WTC11 (cell line): ENCODE measurements around the gene ZNF442. TPM values are rescaled to one million over a fixed set of nuclear protein-coding genes. Genes with fewer than 3 reads are reported as not detected.

Source experiments
- ATAC-seq: fragments of 200-7000 bp; cut with Tn5 transposase; 2 replicates; pipeline ENCODE4 v1.10.0; 2021; ENCODE audit warnings: mild to moderate bottlenecking, moderate library complexity
- CTCF ChIA-PET: fragments of 300-600 bp; sonication (Branson Sonifier 250); formaldehyde crosslinking; loops from one replicate; lab custom pipeline; 2021; ENCODE audit warnings: antibody characterized with exemption; lab: Charles Lee
- POLR2A ChIA-PET: fragments of 350-600 bp; sonication (Branson Sonifier 250); formaldehyde crosslinking; loops from one replicate; lab custom pipeline; 2021; ENCODE audit warnings: antibody characterized with exemption; lab: Charles Lee
- DNase-seq: peaks from one replicate; pipeline ENCODE4 v3.0.0; 2021; ENCODE audit warnings: low spot score
- H3K27ac Mint-ChIP-seq: 2 replicates; pipeline ENCODE4 v1.8.0; 2021; ENCODE audit warnings: mixed read lengths
- H3K27me3 Mint-ChIP-seq: 2 replicates; pipeline ENCODE4 v1.8.0; 2021; ENCODE audit warnings: low read depth, mild to moderate bottlenecking, moderate library complexity, mixed read lengths
- H3K36me3 Mint-ChIP-seq: 2 replicates; pipeline ENCODE4 v1.8.0; 2021; ENCODE audit warnings: mixed read lengths
- H3K4me1 Mint-ChIP-seq: 2 replicates; pipeline ENCODE4 v1.8.0; 2022; ENCODE audit warnings: mixed read lengths
- H3K4me3 Mint-ChIP-seq: 2 replicates; pipeline ENCODE4 v1.8.0; 2021; ENCODE audit warnings: mild to moderate bottlenecking, moderate library complexity, mixed read lengths
- H3K9me3 Mint-ChIP-seq: 2 replicates; pipeline ENCODE4 v1.8.0; 2021; ENCODE audit warnings: mixed read lengths
- ATF3 ChIP-seq: sonication (generic); formaldehyde crosslinking; conservative IDR thresholded peaks from 2 replicates; pipeline ENCODE4 v1.8.1; 2022; ENCODE audit warnings: mild to moderate bottlenecking, missing genetic modification reagents
- E2F5 ChIP-seq: sonication (generic); formaldehyde crosslinking; IDR thresholded peaks from 2 replicates; pipeline ENCODE4 v1.8.1; 2022; ENCODE audit warnings: mild to moderate bottlenecking, moderate library complexity, missing genetic modification reagents
- PRDM15 ChIP-seq: sonication (generic); formaldehyde crosslinking; IDR thresholded peaks from 2 replicates; pipeline ENCODE4 v1.8.0; 2022; ENCODE audit warnings: missing genetic modification reagents
- PREB ChIP-seq: sonication (generic); formaldehyde crosslinking; IDR thresholded peaks from 2 replicates; pipeline ENCODE4 v1.8.1; 2022; ENCODE audit warnings: mild to moderate bottlenecking, missing genetic modification reagents, moderate library complexity, borderline replicate concordance
- TEAD4 ChIP-seq: sonication (generic); formaldehyde crosslinking; IDR thresholded peaks from 2 replicates; pipeline ENCODE4 v1.8.0; 2022; ENCODE audit warnings: mild to moderate bottlenecking, missing genetic modification reagents
- TP53 ChIP-seq: sonication (generic); formaldehyde crosslinking; IDR thresholded peaks from 2 replicates; pipeline ENCODE4 v1.8.1; 2023; ENCODE audit warnings: mild to moderate bottlenecking, missing genetic modification reagents
- ZNF138 ChIP-seq: sonication (generic); formaldehyde crosslinking; conservative IDR thresholded peaks from 2 replicates; pipeline ENCODE4 v1.8.1; 2022; ENCODE audit warnings: mild to moderate bottlenecking, moderate library complexity, missing genetic modification reagents
- ZNF423 ChIP-seq: fragments of 250-450 bp; sonication (Bioruptor Pico); IDR thresholded peaks from 2 replicates; pipeline ENCODE4 v2.1.2; 2022; ENCODE audit warnings: mild to moderate bottlenecking, moderate library complexity
- total RNA-seq: library from RNA; stranded (reverse); gene quantifications from 3 replicates; pipeline ENCODE4 v1.2.3, GENCODE V29; 2021
- TF ChIP-seq, protein P1 (sequence below): sonication (generic); formaldehyde crosslinking; conservative IDR thresholded peaks from 2 replicates; pipeline ENCODE4 v1.8.1; 2023; ENCODE audit warnings: mild to moderate bottlenecking, low read depth, missing genetic modification reagents, moderate library complexity
- TF ChIP-seq, protein P2 (sequence below): sonication (generic); formaldehyde crosslinking; IDR thresholded peaks from 2 replicates; pipeline ENCODE4 v1.8.1; 2023; ENCODE audit warnings: mild to moderate bottlenecking, missing genetic modification reagents
- TF ChIP-seq, protein P3 (sequence below): sonication (generic); formaldehyde crosslinking; IDR thresholded peaks from 2 replicates; pipeline ENCODE4 v1.8.0; 2023; ENCODE audit warnings: mild to moderate bottlenecking, missing genetic modification reagents
- TF ChIP-seq, protein P4 (sequence below): fragments of 250-450 bp; sonication (Bioruptor Pico); IDR thresholded peaks from 2 replicates; pipeline ENCODE4 v1.9.0; 2021; ENCODE audit warnings: mild to moderate bottlenecking

The ZNF442 gene
- total RNA-seq, 1 experiment from 2014 or later = 1.9 TPM

DNA sequence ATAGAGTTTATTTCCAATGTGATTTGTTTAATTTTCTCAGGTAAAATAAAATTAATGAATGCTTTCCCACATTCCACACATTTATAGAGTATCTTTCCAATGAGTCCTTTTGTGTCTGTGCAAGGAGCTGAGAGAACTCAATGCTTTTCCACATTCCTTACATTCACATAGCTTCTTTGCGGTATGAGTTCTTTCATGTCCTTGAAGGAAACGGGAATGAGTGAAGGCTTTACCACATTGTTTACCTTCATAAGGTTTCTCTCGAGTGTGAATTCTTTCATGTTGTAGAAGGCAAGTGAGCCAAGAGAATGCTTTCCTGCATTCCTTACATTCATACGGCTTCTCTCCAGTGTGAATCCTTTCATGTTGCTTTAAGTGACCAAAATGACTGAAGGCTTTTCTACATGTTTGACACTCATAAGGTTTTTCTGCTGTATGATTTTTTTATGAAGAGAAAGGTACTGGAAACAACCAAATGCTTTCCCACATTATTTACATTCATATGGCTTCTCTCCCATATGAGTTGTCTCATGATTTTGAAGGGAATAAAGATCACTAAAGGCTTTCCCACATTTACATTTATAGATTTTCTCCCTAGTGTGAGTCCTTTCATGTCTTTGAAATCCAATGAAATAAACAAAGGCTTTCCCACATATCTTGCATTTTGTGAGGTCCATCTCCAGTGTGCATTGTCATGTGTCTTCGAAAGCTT, 14.4 kb upstream of the ZNF442 start:
- H3K4me1 Mint-ChIP-seq = no peaks in the 10 kb centered on the region
- DNase-seq (no peak), ATAC-seq (no peak)
- CTCF ChIA-PET = interaction anchor here (0.6 kb wide), 1 partner anchor 278 kb away, joined by 4 read pairs; no protein-coding TSS in a partner anchor
- POLR2A ChIA-PET = no interaction called here
- peaks cover 55% of the 10 kb centered on the region for H3K9me3 Mint-ChIP-seq
- H3K27me3 Mint-ChIP-seq = peaks cover 2% of the 10 kb centered on the region
- no peak overlapping the region for H3K27ac Mint-ChIP-seq
- no peak overlapping the region for H3K4me3 Mint-ChIP-seq
- TF ChIP-seq, protein P1, sequence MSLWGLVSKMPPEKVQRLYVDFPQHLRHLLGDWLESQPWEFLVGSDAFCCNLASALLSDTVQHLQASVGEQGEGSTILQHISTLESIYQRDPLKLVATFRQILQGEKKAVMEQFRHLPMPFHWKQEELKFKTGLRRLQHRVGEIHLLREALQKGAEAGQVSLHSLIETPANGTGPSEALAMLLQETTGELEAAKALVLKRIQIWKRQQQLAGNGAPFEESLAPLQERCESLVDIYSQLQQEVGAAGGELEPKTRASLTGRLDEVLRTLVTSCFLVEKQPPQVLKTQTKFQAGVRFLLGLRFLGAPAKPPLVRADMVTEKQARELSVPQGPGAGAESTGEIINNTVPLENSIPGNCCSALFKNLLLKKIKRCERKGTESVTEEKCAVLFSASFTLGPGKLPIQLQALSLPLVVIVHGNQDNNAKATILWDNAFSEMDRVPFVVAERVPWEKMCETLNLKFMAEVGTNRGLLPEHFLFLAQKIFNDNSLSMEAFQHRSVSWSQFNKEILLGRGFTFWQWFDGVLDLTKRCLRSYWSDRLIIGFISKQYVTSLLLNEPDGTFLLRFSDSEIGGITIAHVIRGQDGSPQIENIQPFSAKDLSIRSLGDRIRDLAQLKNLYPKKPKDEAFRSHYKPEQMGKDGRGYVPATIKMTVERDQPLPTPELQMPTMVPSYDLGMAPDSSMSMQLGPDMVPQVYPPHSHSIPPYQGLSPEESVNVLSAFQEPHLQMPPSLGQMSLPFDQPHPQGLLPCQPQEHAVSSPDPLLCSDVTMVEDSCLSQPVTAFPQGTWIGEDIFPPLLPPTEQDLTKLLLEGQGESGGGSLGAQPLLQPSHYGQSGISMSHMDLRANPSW (CRISPR knock-in tag) = no peak
- no peak for TF ChIP-seq TP53 (CRISPR knock-in tag)
- TF ChIP-seq PRDM15 = no peak
- TF ChIP-seq E2F5 (CRISPR knock-in tag) = no peak
- TF ChIP-seq ATF3 (CRISPR knock-in tag) = no peak
- no peak for TF ChIP-seq ZNF138 (CRISPR knock-in tag)
- TF ChIP-seq, protein P2, sequence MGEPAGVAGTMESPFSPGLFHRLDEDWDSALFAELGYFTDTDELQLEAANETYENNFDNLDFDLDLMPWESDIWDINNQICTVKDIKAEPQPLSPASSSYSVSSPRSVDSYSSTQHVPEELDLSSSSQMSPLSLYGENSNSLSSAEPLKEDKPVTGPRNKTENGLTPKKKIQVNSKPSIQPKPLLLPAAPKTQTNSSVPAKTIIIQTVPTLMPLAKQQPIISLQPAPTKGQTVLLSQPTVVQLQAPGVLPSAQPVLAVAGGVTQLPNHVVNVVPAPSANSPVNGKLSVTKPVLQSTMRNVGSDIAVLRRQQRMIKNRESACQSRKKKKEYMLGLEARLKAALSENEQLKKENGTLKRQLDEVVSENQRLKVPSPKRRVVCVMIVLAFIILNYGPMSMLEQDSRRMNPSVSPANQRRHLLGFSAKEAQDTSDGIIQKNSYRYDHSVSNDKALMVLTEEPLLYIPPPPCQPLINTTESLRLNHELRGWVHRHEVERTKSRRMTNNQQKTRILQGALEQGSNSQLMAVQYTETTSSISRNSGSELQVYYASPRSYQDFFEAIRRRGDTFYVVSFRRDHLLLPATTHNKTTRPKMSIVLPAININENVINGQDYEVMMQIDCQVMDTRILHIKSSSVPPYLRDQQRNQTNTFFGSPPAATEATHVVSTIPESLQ = no peak
- no peak for TF ChIP-seq ZNF423
- TF ChIP-seq, protein P3, sequence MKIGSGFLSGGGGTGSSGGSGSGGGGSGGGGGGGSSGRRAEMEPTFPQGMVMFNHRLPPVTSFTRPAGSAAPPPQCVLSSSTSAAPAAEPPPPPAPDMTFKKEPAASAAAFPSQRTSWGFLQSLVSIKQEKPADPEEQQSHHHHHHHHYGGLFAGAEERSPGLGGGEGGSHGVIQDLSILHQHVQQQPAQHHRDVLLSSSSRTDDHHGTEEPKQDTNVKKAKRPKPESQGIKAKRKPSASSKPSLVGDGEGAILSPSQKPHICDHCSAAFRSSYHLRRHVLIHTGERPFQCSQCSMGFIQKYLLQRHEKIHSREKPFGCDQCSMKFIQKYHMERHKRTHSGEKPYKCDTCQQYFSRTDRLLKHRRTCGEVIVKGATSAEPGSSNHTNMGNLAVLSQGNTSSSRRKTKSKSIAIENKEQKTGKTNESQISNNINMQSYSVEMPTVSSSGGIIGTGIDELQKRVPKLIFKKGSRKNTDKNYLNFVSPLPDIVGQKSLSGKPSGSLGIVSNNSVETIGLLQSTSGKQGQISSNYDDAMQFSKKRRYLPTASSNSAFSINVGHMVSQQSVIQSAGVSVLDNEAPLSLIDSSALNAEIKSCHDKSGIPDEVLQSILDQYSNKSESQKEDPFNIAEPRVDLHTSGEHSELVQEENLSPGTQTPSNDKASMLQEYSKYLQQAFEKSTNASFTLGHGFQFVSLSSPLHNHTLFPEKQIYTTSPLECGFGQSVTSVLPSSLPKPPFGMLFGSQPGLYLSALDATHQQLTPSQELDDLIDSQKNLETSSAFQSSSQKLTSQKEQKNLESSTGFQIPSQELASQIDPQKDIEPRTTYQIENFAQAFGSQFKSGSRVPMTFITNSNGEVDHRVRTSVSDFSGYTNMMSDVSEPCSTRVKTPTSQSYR (CRISPR knock-in tag) = no peak
- TF ChIP-seq TEAD4 (CRISPR knock-in tag) = no peak
- TF ChIP-seq, protein P4, sequence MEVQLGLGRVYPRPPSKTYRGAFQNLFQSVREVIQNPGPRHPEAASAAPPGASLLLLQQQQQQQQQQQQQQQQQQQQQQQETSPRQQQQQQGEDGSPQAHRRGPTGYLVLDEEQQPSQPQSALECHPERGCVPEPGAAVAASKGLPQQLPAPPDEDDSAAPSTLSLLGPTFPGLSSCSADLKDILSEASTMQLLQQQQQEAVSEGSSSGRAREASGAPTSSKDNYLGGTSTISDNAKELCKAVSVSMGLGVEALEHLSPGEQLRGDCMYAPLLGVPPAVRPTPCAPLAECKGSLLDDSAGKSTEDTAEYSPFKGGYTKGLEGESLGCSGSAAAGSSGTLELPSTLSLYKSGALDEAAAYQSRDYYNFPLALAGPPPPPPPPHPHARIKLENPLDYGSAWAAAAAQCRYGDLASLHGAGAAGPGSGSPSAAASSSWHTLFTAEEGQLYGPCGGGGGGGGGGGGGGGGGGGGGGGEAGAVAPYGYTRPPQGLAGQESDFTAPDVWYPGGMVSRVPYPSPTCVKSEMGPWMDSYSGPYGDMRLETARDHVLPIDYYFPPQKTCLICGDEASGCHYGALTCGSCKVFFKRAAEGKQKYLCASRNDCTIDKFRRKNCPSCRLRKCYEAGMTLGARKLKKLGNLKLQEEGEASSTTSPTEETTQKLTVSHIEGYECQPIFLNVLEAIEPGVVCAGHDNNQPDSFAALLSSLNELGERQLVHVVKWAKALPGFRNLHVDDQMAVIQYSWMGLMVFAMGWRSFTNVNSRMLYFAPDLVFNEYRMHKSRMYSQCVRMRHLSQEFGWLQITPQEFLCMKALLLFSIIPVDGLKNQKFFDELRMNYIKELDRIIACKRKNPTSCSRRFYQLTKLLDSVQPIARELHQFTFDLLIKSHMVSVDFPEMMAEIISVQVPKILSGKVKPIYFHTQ (CRISPR knock-in tag) = no peak
- no peak for TF ChIP-seq PREB (CRISPR knock-in tag)
- H3K36me3 Mint-ChIP-seq = peaks cover 28% of the 10 kb centered on the region
